HepG2 (cell line): ENCODE data around the gene CDKL5. TPM values are rescaled to one million over a fixed set of nuclear protein-coding genes. Genes with fewer than 3 reads are reported as not detected.

ENCODE experiments used
- ATAC-seq: fragments of 200-7000 bp; cut with Tn5 transposase; 3 replicates; pipeline ENCODE4 v1.9.1; 2020; ENCODE audit warnings: mild to moderate bottlenecking, moderate library complexity
- BruUV-seq: library from RNA; stranded (reverse); fragments of 400-500 nt; replicated peaks from 2 replicates; lab custom pipeline; 2021; lab: Mats Ljungman, UMichigan
- CTCF ChIA-PET: fragments of 300-600 bp; formaldehyde crosslinking; extraction: SDS; loops from one replicate; lab custom pipeline; 2021; ENCODE audit warnings: low total read pairs, inconsistent platforms, low intra/inter-chr PET ratio; lab: Yijun Ruan, JAX
- POLR2A ChIA-PET: fragments of 350-600 bp; sonication (Branson Sonifier 250); formaldehyde crosslinking; loops from one replicate; lab custom pipeline; 2020; ENCODE audit warnings: antibody characterized with exemption, inconsistent platforms; lab: Yijun Ruan, JAX
- DNase-seq: peaks from one replicate; pipeline ENCODE4 v3.0.0-alpha.2; 2015; ENCODE audit warnings: low spot score
- FAIRE-seq: peaks from 3 replicates; lab custom pipeline; 2011; peaks lifted over from hg19 to GRCh38; lab: Jason Lieb, UNC
- H2AFZ ChIP-seq: one replicate; pipeline ENCODE4 v1.6.1; 2011; ENCODE audit warnings: low read length, inconsistent platforms
- H3K27ac ChIP-seq: fragments of 300-600 bp; 3 replicates; pipeline ENCODE4 v1.8.0; 2011; ENCODE audit warnings: mixed run types, mild to moderate bottlenecking, mixed read lengths, low read length, inconsistent platforms; ENCODE audit not compliant: insufficient read depth; ENCODE audit errors: extremely low read length
- H3K27me3 ChIP-seq, 2 experiments: fragments of 200-600 bp in 1 of 2; 2 replicates in 1 of 2; 3 replicates in 1 of 2; pipeline versions ENCODE4 v1.6.0 to v1.8.0; 2011; ENCODE audit warnings: low read length in 2 of 2, mild to moderate bottlenecking in 2 of 2, moderate library complexity in 2 of 2, inconsistent platforms in 1 of 2; ENCODE audit not compliant: insufficient read depth in 2 of 2, control insufficient read depth in 1 of 2
- H3K36me3 ChIP-seq, 2 experiments: fragments of 200-600 bp in 1 of 2; replicated peaks in 1 of 2; 2 replicates in 1 of 2; 3 replicates in 1 of 2; pipeline versions ENCODE4 v1.5.1 to v1.8.0; 2011; ENCODE audit warnings: low read length in 2 of 2, inconsistent platforms in 1 of 2; ENCODE audit not compliant: insufficient read depth in 2 of 2, control insufficient read depth in 1 of 2
- H3K4me1 ChIP-seq: 2 replicates; pipeline ENCODE4 v1.5.1; 2012; ENCODE audit warnings: low read length, inconsistent platforms; ENCODE audit not compliant: insufficient read depth
- H3K4me2 ChIP-seq: 2 replicates; pipeline ENCODE4 v1.6.0; 2011; ENCODE audit warnings: low read depth, low read length, inconsistent platforms
- H3K4me3 ChIP-seq, 3 experiments: fragments of 200-600 bp in 1 of 3; sonication (generic), shearing (Covaris generic) in 1 of 3; replicated peaks in 1 of 3; 2 replicates each; pipeline ENCODE4 v1.5.1; 2011 to 2016; ENCODE audit warnings: low read length in 3 of 3, inconsistent platforms in 2 of 3, low read depth in 2 of 3, mild to moderate bottlenecking in 2 of 3, control low read depth in 1 of 3, mixed read lengths in 1 of 3; ENCODE audit not compliant: insufficient read depth in 1 of 3
- H3K79me2 ChIP-seq: one replicate; pipeline ENCODE4 v1.6.1; 2011; ENCODE audit warnings: low read length, inconsistent platforms; ENCODE audit not compliant: insufficient read depth
- H3K9ac ChIP-seq: 2 replicates; pipeline ENCODE4 v1.6.0; 2011; ENCODE audit warnings: mild to moderate bottlenecking, low read depth, low read length, inconsistent platforms; ENCODE audit not compliant: insufficient read depth
- H3K9me3 ChIP-seq: 2 replicates; pipeline ENCODE4 v1.5.1; 2012; ENCODE audit warnings: mild to moderate bottlenecking, low read length
- H4K20me1 ChIP-seq: 2 replicates; pipeline ENCODE4 v1.6.0; 2011; ENCODE audit warnings: inconsistent platforms, mild to moderate bottlenecking, low read length, moderate library complexity; ENCODE audit not compliant: insufficient read depth
- CCAR2 ChIP-seq: fragments of 200-400 bp; formaldehyde crosslinking; optimal IDR thresholded peaks from 2 replicates; pipeline ENCODE3; 2018; ENCODE audit warnings: low read depth, mild to moderate bottlenecking, low read length, moderate library complexity
- ELF3 ChIP-seq: IDR thresholded peaks from 2 replicates; pipeline ENCODE4 v1.6.1; 2016; ENCODE audit warnings: missing genetic modification reagents, missing compliant biosample characterization
- EP300 ChIP-seq, 3 experiments: sonication (generic) in 1 of 3; formaldehyde crosslinking in 1 of 3; IDR thresholded peaks; 2 replicates each; pipeline versions ENCODE4 v1.5.1 to v1.6.1; 2011 to 2020; ENCODE audit warnings: low read depth in 2 of 3, low read length in 2 of 3, borderline replicate concordance in 1 of 3, improper control_type of control experiment in 1 of 3, mild to moderate bottlenecking in 1 of 3, missing genetic modification reagents in 1 of 3, moderate library complexity in 1 of 3
- HES4 ChIP-seq: sonication (generic); formaldehyde crosslinking; IDR thresholded peaks from 2 replicates; pipeline ENCODE4 v1.9.0; 2021; ENCODE audit warnings: mild to moderate bottlenecking, missing genetic modification reagents, borderline replicate concordance
- POLR2AphosphoS5 ChIP-seq: IDR thresholded peaks from 2 replicates; pipeline ENCODE4 v1.6.1; 2012; ENCODE audit warnings: low read depth, low read length
- ZNF83 ChIP-seq: sonication (generic); formaldehyde crosslinking; IDR thresholded peaks from 2 replicates; pipeline ENCODE4 v1.4.0; 2020; ENCODE audit warnings: missing genetic modification reagents, mild to moderate bottlenecking, borderline replicate concordance
- WGBS: methylation state at CpG from one replicate; pipeline ENCODE4 v1.1.6; 2017; ENCODE audit warnings: low lambda C conversion rate; 5-methylcytosine and 5-hydroxymethylcytosine counted together
- in situ Hi-C: cut with HindIII; loops from 2 replicates; pipeline ENCODE4 v1.10.0; 2017; ENCODE audit warnings: low pct_unique_long_range_greater_than_20kb; ENCODE audit not compliant: extremely low pct_ligation_motif_present
- intact Hi-C: fragments of 100-400 bp; cut with micrococcal nuclease; formaldehyde crosslinking; loops from one replicate; pipeline ENCODE4 v1.10.0; 2022; ENCODE audit not compliant: unreplicated experiment
- polyA plus RNA-seq, 8 experiments: library from polyadenylated mRNA; depleted of rRNA in 3 of 8; stranded (reverse) in 7 of 8; unstranded in 1 of 8; fragments of >200 nt; fragmentation: Illumina TruSeq in 4 of 8; extraction: Trizol in 4 of 8; gene quantifications; 2 replicates each; pipeline versions ENCODE4 v1.2.1 to v1.2.3, GENCODE V29; 2011 to 2016; ENCODE audit warnings: low read depth in 4 of 8, missing spikeins in 1 of 8, mixed read lengths in 1 of 8; ENCODE audit not compliant: insufficient read depth in 1 of 8
- small RNA-seq, 3 experiments: library from RNA; depleted of rRNA; stranded (forward); fragments of <200 nt; gene quantifications; one replicate each; pipeline ENCODE3, GENCODE V24; 2012; ENCODE audit warnings: low read depth in 2 of 3, low replicate concordance in 1 of 3; ENCODE audit not compliant: insufficient read length in 3 of 3, insufficient read depth in 2 of 3
- total RNA-seq, 5 experiments: library from RNA; depleted of rRNA; stranded (reverse); fragments of >200 nt; fragmentation: Illumina TruSeq; extraction: Trizol; gene quantifications; 2 replicates each; pipeline ENCODE4 v1.2.3, GENCODE V29; 2016; ENCODE audit warnings: low read depth in 1 of 5
- TF ChIP-seq, protein P1 (sequence below): IDR thresholded peaks from 2 replicates; pipeline ENCODE4 v1.6.1; 2016

CDKL5 gene
- total and polyA plus RNA-seq, 2 of the 13 experiments (the other 11 are each of a cell fraction or from before 2014, with no cell fraction given): 2.8 to 7.0 TPM

DNA sequence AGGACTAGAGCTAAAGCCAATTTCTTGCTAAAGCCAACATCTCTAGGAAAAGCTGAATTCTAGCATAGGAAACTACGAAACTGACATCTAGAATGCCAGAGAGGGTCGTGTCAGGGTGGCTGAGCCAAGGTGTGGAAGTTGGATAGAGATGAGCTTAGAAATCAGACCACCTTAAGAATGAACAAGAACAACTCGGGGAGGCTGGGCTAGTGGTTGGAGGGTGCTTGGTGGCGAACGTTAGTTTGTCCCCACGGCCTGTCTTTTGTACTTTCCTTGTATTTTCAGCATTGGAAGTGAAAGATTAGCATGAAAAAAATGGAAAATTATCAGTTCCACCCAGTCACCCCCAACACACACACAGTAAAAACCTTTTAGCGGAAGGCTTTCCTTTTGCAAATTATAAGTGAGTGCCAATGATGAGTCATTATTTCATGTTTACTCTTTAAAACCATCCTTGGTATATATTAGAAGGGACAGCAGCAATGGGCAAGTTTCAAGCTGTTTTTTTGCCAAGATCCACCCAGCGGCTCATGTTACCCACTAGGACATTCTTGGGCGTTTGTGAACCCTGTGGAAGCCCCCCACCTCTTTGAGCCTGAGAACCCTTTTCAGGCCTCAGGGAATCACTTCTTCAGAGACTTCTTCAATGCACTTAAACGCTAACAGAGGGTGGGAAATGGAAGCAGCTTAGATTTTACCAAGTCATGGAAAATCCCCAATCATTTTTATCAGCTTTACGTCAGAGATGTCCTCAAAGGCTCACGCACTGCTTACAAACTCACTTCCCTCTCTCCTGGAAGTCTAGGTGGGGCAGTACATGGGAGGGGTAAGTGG lies 277.2 kb downstream of the CDKL5 start:
- intact Hi-C loops: no loop called here
- POLR2A ChIA-PET: no interaction called here
- Histone ChIP-seq H3K9me3 (no peaks in the 10 kb centered on the region), H3K27ac (no peak overlapping the region), H3K4me1 (no peaks in the 10 kb centered on the region), H3K4me3 (no peak overlapping the region), H3K4me2 (no peak overlapping the region), H3K79me2 (no peaks in the 10 kb centered on the region), H3K27me3 (no peaks in the 10 kb centered on the region), H4K20me1 (no peaks in the 10 kb centered on the region), H3K9ac (no peak overlapping the region), H3K36me3 (no peaks in the 10 kb centered on the region), H2AFZ (no peak overlapping the region)
- ATAC-seq (no peak), DNase-seq (no peak), FAIRE-seq (no peak)
- CTCF ChIA-PET: no interaction called here
- TF ChIP-seq EP300 (IDR thresholded peaks at IDR 0.05; ENCODE audit: low read depth in 2 of 2, low read length in 2 of 2): no peak
- TF ChIP-seq EP300 (CRISPR knock-in tag; IDR thresholded peaks at IDR 0.05; ENCODE audit: borderline replicate concordance): no peak
- no peak for TF ChIP-seq ZNF83 (CRISPR knock-in tag)
- TF ChIP-seq POLR2AphosphoS5: no peak
- TF ChIP-seq, protein P1, sequence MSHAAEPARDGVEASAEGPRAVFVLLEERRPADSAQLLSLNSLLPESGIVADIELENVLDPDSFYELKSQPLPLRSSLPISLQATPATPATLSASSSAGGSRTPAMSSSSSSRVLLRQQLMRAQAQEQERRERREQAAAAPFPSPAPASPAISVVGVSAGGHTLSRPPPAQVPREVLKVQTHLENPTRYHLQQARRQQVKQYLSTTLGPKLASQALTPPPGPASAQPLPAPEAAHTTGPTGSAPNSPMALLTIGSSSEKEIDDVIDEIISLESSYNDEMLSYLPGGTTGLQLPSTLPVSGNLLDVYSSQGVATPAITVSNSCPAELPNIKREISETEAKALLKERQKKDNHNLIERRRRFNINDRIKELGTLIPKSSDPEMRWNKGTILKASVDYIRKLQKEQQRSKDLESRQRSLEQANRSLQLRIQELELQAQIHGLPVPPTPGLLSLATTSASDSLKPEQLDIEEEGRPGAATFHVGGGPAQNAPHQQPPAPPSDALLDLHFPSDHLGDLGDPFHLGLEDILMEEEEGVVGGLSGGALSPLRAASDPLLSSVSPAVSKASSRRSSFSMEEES (CRISPR knock-in tag): no peak
- TF ChIP-seq ELF3 (CRISPR knock-in tag): no peak
- no peak for TF ChIP-seq HES4 (CRISPR knock-in tag)
- TF ChIP-seq CCAR2: no peak
- in situ Hi-C loops: no loop called here
- 39% methylated on average over 12 of the region's 12 CpGs for WGBS
- no TSS peak for BruUV-seq

Small RNAs within 50 kb of the gene (small RNA-seq; reads per million reads assigned to genes)
- 0 reads per million in 3 experiments for gene RF00019

Other genes with a start within 250 kb of the CDKL5 start
- gene BEND2, start 204.7 kb upstream of the CDKL5 start, total RNA-seq (2016; rRNA removed; fragmentation: Illumina TruSeq; extraction: Trizol): not detected in 2 replicates
- not detected in 2 replicates for gene BEND2, start 204.7 kb upstream of the CDKL5 start, polyA plus RNA-seq (2011; rRNA removed)
- gene SCML2, start 70.9 kb upstream of the CDKL5 start, total RNA-seq (2016; rRNA removed; fragmentation: Illumina TruSeq; extraction: Trizol): 7.6 and 8.7 TPM in 2 replicates
- 4.5 and 5.1 TPM in 2 replicates for gene SCML2, start 70.9 kb upstream of the CDKL5 start, polyA plus RNA-seq (2011; rRNA removed)
- not detected in 2 replicates for gene RS1, start 246.5 kb downstream of the CDKL5 start, total RNA-seq (2016; rRNA removed; fragmentation: Illumina TruSeq; extraction: Trizol)
- not detected in 2 replicates for gene RS1, start 246.5 kb downstream of the CDKL5 start, polyA plus RNA-seq (2011; rRNA removed)